ENCODE measurements around the gene GPT2.

The GPT2 gene

DNA sequence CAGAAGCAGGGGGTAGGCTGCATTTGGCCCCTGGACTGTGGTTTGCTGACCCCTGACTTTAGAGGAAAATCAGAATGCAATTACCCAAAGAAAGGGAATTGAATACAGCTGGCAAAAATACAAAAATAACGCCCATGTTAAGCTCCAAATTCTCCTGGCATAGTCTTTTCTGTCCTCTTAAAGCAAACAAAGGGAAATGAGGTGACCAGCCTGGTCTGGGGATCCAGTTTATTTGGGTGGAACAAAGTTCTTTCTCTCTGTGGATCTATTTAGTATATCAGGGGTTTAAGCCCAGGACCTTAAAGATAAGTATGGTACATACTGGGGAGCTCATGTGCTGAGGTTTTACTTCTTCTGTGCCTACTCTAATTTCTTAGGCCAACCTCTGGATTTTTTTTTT, 65.8 kb downstream of the GPT2 start:
- TF ChIP-seq, protein P1, sequence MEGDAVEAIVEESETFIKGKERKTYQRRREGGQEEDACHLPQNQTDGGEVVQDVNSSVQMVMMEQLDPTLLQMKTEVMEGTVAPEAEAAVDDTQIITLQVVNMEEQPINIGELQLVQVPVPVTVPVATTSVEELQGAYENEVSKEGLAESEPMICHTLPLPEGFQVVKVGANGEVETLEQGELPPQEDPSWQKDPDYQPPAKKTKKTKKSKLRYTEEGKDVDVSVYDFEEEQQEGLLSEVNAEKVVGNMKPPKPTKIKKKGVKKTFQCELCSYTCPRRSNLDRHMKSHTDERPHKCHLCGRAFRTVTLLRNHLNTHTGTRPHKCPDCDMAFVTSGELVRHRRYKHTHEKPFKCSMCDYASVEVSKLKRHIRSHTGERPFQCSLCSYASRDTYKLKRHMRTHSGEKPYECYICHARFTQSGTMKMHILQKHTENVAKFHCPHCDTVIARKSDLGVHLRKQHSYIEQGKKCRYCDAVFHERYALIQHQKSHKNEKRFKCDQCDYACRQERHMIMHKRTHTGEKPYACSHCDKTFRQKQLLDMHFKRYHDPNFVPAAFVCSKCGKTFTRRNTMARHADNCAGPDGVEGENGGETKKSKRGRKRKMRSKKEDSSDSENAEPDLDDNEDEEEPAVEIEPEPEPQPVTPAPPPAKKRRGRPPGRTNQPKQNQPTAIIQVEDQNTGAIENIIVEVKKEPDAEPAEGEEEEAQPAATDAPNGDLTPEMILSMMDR (IDR thresholded peaks at IDR 0.05; ENCODE audit: insufficient read depth, low read depth, low read length, missing control alignments), result no peak
- no peak for DNase-seq (ENCODE audit: low read depth)
- H3K4me3 ChIP-seq (ENCODE audit: low read depth, low read length), result no peak overlapping the region

- TF ChIP-seq, protein P1 (IDR thresholded peaks at IDR 0.05; ENCODE audit: insufficient read depth, low read depth, low read length, missing control alignments), result no peak
- DNase-seq (ENCODE audit: low read depth), result no peak
- H3K4me3 ChIP-seq (ENCODE audit: low read depth, low read length), result no peak overlapping the region
These were observed 70.4 kb downstream of the GPT2 start for GRCh38 chr16:46954562-46954961.

- H3K4me3 ChIP-seq (ENCODE audit: low read depth, low read length), result no peak overlapping the region
- peak; percentile 32 for DNase-seq (ENCODE audit: low read depth)
These were observed 77.5 kb downstream of the GPT2 start for GRCh38 chr16:46961373-46962353.

DNA sequence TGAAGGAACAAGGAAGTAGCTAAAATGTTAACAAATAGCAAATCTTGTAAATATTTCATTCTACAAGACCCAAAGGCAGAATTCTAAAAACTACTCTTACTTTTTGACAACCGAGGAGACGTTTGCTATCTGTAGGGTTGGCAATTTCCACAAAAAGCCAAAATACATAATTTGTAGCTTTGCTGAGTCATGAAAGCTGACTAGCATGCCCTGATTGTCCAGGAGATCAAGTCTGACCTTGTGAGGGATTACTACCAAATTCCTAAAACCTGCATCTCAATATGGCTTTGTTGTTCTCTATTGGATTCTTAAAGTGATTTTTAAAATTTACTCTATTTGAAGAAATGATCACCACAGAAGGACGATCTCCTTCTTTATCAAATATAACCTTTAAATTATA, 78.5 kb downstream of the GPT2 start:
- TF ChIP-seq, protein P1 (IDR thresholded peaks at IDR 0.05; ENCODE audit: insufficient read depth, low read depth, low read length, missing control alignments), result no peak
- DNase-seq (ENCODE audit: low read depth), result no peak
- H3K4me3 ChIP-seq (ENCODE audit: low read depth, low read length), result no peak overlapping the region

More at GRCh38 chr16:46961373-46962353, 77.5 kb downstream of the GPT2 start:
- TF ChIP-seq, protein P1 (IDR thresholded peaks at IDR 0.05; ENCODE audit: insufficient read depth, low read depth, low read length, missing control alignments), result no peak

DNA sequence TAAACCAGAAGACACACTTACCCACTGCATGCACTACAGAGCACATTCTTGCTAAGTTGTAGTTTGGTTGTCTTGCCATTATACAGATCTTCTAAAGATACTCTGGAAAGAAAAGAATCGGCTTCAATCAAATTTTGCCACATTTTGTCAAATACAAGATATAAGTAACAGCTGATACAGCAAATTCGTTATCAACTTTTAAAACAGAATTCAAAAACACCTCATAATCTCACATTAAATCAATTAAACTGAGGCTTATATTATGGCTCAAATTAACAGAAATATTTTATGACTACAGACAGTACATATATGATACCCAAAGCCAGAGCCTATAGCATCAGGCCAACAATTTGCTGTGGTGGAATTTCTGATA, 83.9 kb downstream of the GPT2 start:
- no peak for DNase-seq (ENCODE audit: low read depth)
- no peak overlapping the region for H3K4me3 ChIP-seq (ENCODE audit: low read depth, low read length)
- TF ChIP-seq, protein P1 (IDR thresholded peaks at IDR 0.05; ENCODE audit: insufficient read depth, low read depth, low read length, missing control alignments), result no peak

DNA sequence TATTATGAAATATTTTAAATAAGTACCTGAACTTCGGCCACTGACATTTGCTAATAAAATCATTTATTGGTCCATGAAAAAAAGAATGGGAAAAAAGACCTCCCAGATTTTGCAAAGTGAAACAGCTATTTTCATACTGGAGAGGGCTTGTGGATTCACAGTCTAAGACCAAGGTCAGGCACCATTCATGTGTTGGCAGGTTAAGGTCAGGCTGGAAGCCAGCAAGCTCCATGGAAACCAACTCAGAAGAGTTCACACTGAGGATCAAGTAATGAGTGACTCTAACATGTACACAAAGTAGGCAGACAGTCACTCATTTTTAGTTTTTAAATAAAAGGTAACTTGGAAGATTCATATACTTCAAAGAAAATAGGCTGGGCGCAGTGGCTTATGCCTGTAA, 85.9 kb downstream of the GPT2 start:
- no peak overlapping the region for H3K4me3 ChIP-seq (ENCODE audit: low read depth, low read length)
- no peak for DNase-seq (ENCODE audit: low read depth)
- TF ChIP-seq, protein P1 (IDR thresholded peaks at IDR 0.05; ENCODE audit: insufficient read depth, low read depth, low read length, missing control alignments), result no peak

All from GM12865 (cell line).